HEK293 (cell line): Measurements from ENCODE around the gene PACS2.
A peak's percentile ranks its signal among the peaks of the same experiment; 100 is the strongest.

ENCODE experiments used
- CTCF ChIA-PET: fragments of 350-600 bp; formaldehyde crosslinking; extraction: SDS; loops from one replicate; lab custom pipeline; 2021; ENCODE audit warnings: antibody characterized with exemption; lab: Yijun Ruan, JAX
- POLR2A ChIA-PET: fragments of 300-600 bp; formaldehyde crosslinking; extraction: SDS; loops from one replicate; lab custom pipeline; 2020; ENCODE audit warnings: antibody characterized with exemption, inconsistent platforms; lab: Yijun Ruan, JAX
- H3K27ac ChIP-seq: fragments of 200-500 bp; sonication (Bioruptor generic); 2 replicates; pipeline ENCODE4 v1.5.1; 2014; ENCODE audit warnings: low read depth, low read length, control low read depth, inconsistent platforms; ENCODE audit errors: extremely low read depth
- H3K36me3 ChIP-seq, 2 experiments: fragments of 200-500 bp in 1 of 2; sonication (Bioruptor generic) in 1 of 2; 1 replicate in 1 of 2; 2 replicates in 1 of 2; pipeline ENCODE4 v1.5.1; 2014 to 2017; ENCODE audit warnings: inconsistent platforms in 2 of 2, low read length in 2 of 2; ENCODE audit not compliant: control insufficient read depth in 2 of 2, insufficient read depth in 1 of 2
- H3K4me1 ChIP-seq: fragments of 200-500 bp; sonication (Bioruptor generic); 2 replicates; pipeline ENCODE4 v1.5.1; 2014; ENCODE audit warnings: mild to moderate bottlenecking, low read length, inconsistent platforms; ENCODE audit not compliant: control insufficient read depth, insufficient read depth
- H3K4me3 ChIP-seq: 2 replicates; pipeline ENCODE4 v1.5.1; 2011; ENCODE audit warnings: low read depth, mild to moderate bottlenecking, control low read depth, low read length, moderate library complexity
- H3K9me3 ChIP-seq: fragments of 200-500 bp; sonication (Bioruptor generic); 2 replicates; pipeline ENCODE4 v1.5.1; 2014; ENCODE audit warnings: low read depth, low read length, inconsistent platforms; ENCODE audit not compliant: control insufficient read depth, insufficient read depth
- BCL11B ChIP-seq: fragments of 450-650 bp; formaldehyde crosslinking; IDR thresholded peaks from 2 replicates; pipeline ENCODE4 v1.5.1; 2016; ENCODE audit warnings: low read depth, missing biosample characterization, missing genetic modification characterization
- MEIS1 ChIP-seq: sonication (generic); formaldehyde crosslinking; IDR thresholded peaks from 2 replicates; pipeline ENCODE4 v1.8.1; 2022; ENCODE audit warnings: missing genetic modification reagents, mild to moderate bottlenecking, borderline replicate concordance
- MYNN ChIP-seq: fragments of 450-650 bp; formaldehyde crosslinking; IDR thresholded peaks from 2 replicates; pipeline ENCODE4 v1.5.1; 2016; ENCODE audit warnings: missing biosample characterization, missing genetic modification characterization, borderline replicate concordance
- REPIN1 ChIP-seq: fragments of 450-650 bp; formaldehyde crosslinking; IDR thresholded peaks from 2 replicates; pipeline ENCODE4 v1.5.1; 2017; ENCODE audit warnings: missing biosample characterization, missing genetic modification characterization, low read depth
- ZBTB17 ChIP-seq: fragments of 450-650 bp; formaldehyde crosslinking; IDR thresholded peaks from 2 replicates; pipeline ENCODE4 v1.5.1; 2016; ENCODE audit warnings: missing biosample characterization, missing genetic modification characterization
- ZNF132 ChIP-seq: fragments of 450-650 bp; formaldehyde crosslinking; IDR thresholded peaks from 2 replicates; pipeline ENCODE4 v1.5.1; 2017; ENCODE audit warnings: missing biosample characterization, missing genetic modification characterization, borderline replicate concordance
- ZNF140 ChIP-seq: fragments of 450-650 bp; formaldehyde crosslinking; IDR thresholded peaks from 2 replicates; pipeline ENCODE4 v1.5.1; 2016; ENCODE audit warnings: missing biosample characterization, missing genetic modification characterization
- ZNF146 ChIP-seq: fragments of 450-650 bp; formaldehyde crosslinking; IDR thresholded peaks from 2 replicates; pipeline ENCODE4 v1.5.1; 2016; ENCODE audit warnings: missing biosample characterization, missing genetic modification characterization
- ZNF350 ChIP-seq: fragments of 450-650 bp; formaldehyde crosslinking; IDR thresholded peaks from 2 replicates; pipeline ENCODE4 v1.5.0; 2017; ENCODE audit warnings: missing biosample characterization, mild to moderate bottlenecking, missing genetic modification characterization
- ZNF48 ChIP-seq: fragments of 450-650 bp; formaldehyde crosslinking; IDR thresholded peaks from 2 replicates; pipeline ENCODE4 v1.5.1; 2016; ENCODE audit warnings: missing biosample characterization, missing genetic modification characterization
- ZNF544 ChIP-seq: fragments of 450-650 bp; formaldehyde crosslinking; IDR thresholded peaks from 2 replicates; pipeline ENCODE4 v1.5.0; 2017; ENCODE audit warnings: missing biosample characterization, missing genetic modification characterization
- ZNF585B ChIP-seq: fragments of 450-650 bp; formaldehyde crosslinking; IDR thresholded peaks from 2 replicates; pipeline ENCODE4 v1.5.1; 2016; ENCODE audit warnings: missing biosample characterization, missing genetic modification characterization
- ZNF596 ChIP-seq: fragments of 450-650 bp; IDR thresholded peaks from 2 replicates; pipeline ENCODE4 v1.5.0; 2018; ENCODE audit warnings: missing biosample characterization, mild to moderate bottlenecking, missing genetic modification characterization, moderate library complexity
- ZXDB ChIP-seq: fragments of 450-650 bp; formaldehyde crosslinking; IDR thresholded peaks from 2 replicates; pipeline ENCODE4 v1.5.1; 2016; ENCODE audit warnings: missing biosample characterization, missing genetic modification characterization
- TF ChIP-seq, protein P1 (sequence below): fragments of 450-650 bp; formaldehyde crosslinking; IDR thresholded peaks from 2 replicates; pipeline ENCODE4 v1.5.1; 2017; ENCODE audit warnings: missing biosample characterization, missing genetic modification characterization

The PACS2 gene

DNA sequence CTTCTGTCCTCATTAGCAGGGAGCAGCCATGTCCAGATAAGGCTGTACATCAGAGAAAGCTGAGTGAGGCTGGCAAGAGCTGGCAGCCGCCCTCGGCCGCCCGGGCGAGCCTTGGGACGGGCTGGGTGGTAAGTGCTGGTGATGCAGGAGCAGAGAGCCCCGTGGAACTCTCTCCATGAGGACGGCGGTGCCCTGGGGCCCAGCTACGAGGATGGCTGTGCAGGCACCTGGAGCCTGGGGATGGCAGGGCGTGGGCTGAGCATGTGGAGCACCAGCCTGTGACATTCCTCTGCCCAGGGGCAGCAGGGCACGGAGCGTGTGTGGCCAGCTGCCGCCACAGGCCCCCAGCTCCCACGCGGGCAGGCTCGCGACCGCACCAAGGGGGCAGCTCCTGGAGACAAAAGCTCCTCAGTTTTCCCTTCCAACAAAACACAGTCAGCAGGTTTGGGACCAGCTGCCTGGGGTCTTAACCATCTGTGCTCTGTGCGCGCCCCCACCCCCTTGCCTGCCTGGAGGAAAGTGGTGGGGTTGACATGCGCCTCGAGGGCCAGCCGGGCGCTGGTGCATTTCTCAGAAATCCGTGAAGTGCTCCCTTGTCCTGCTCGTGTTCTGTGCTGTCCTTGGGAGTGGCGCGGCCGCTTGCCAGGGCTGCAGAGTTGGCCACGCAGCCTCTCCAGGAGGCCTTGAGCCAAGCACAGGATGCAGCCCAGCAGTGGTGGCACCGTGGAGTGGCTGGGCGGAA, 21.4 kb downstream of the PACS2 start:
- Histone ChIP-seq H3K27ac (no peak overlapping the region), H3K4me3 (no peak overlapping the region), H3K36me3 (peaks cover 0 to 3% of the 10 kb centered on the region in 2 experiments; a peak in 1 of 3 replicates), H3K9me3 (no peaks in the 10 kb centered on the region), H3K4me1 (no peaks in the 10 kb centered on the region)
- TF ChIP-seq ZNF48 (tag by site-specific recombination) (no peak), ZNF585B (tag by site-specific recombination) (no peak), ZNF132 (tag by site-specific recombination) (no peak), ZNF544 (no peak), MYNN (tag by site-specific recombination) (no peak), MEIS1 (CRISPR knock-in tag) (no peak), BCL11B (tag by site-specific recombination) (no peak), ZNF350 (tag by site-specific recombination) (no peak), ZNF596 (tag by site-specific recombination) (no peak), REPIN1 (no peak), ZBTB17 (tag by site-specific recombination) (no peak), ZNF140 (no peak), ZXDB (tag by site-specific recombination) (no peak)
- CTCF ChIA-PET = no interaction called here
- POLR2A ChIA-PET = no interaction called here

DNA sequence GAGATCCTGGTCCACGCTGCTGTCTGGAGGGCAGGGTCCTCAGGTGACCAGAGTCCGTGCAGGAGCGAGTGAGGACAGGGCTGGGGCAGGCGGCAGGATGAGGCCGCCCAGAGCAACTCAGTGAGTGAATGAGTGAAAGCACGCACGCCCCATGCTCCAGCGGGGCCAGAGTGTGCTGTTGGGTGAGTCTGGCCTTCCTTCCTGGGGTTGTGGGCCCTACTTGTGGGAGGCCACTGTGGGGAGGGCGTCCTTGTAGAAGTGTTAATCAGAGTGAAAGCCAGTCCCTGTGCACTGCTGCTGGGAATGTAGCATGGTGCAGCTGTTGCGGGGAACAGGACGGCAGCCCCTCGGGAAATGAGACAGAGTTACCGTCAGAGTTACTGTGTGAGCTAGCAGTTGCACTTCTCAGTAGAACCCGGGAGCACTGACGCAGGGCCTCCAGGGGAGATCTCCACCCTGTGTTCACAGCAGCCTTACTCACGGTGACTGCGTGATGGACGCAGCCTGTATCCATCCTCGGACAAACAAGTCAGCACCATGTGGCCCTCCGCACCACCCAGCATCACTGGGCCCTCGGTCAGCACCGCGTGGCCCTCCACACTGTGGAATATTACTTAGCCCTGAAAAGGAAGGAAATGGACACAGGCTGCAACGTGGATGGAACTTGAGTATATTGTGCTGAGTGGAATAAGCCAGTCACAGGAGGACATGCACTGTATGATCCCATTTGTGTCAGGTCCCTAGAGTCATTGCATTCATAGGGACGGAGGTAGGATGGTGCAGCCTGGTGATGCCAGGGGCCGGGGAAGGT, 22.1 kb downstream of the PACS2 start:
- ChIA-PET POLR2A (no interaction called here), CTCF (no interaction called here)
- Histone ChIP-seq H3K4me3 (no peak overlapping the region), H3K36me3 (peaks cover 0 to 3% of the 10 kb centered on the region in 2 experiments; a peak in 1 of 3 replicates), H3K9me3 (no peaks in the 10 kb centered on the region), H3K4me1 (no peaks in the 10 kb centered on the region), H3K27ac (no peak overlapping the region)
- TF ChIP-seq ZNF146 (tag by site-specific recombination) = peak; percentile 99
- TF ChIP-seq ZXDB (tag by site-specific recombination) = no peak

DNA sequence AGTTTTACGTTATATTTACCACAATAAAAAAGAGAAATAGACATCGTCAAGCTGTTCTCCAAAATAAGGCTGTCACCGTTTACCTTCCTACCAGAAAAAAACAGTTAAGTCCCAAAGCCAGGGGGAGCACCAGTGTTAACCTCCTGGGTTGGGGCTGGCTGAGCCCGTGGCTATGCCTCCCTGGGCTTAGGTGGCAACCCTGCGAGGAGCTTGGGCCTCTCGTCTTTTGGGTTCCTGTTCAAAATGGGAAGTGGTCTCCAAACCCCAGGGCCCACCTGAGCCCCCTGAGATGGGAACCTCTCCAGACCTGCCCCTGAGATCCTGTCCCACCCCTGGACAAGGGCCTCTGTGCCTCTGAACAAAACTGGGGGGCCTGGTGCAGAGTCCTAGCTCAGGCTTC, 22.9 kb downstream of the PACS2 start:
- Histone ChIP-seq H3K9me3 (no peaks in the 10 kb centered on the region), H3K4me1 (no peaks in the 10 kb centered on the region), H3K4me3 (no peak overlapping the region), H3K27ac (no peak overlapping the region), H3K36me3 (peaks cover 0 to 3% of the 10 kb centered on the region in 2 experiments; a peak in 1 of 3 replicates)
- CTCF ChIA-PET = no interaction called here
- POLR2A ChIA-PET = interaction anchor here (1.1 kb wide), 1 partner anchor 10 kb away, joined by 3 read pairs; no protein-coding TSS in a partner anchor
- TF ChIP-seq, protein P1, sequence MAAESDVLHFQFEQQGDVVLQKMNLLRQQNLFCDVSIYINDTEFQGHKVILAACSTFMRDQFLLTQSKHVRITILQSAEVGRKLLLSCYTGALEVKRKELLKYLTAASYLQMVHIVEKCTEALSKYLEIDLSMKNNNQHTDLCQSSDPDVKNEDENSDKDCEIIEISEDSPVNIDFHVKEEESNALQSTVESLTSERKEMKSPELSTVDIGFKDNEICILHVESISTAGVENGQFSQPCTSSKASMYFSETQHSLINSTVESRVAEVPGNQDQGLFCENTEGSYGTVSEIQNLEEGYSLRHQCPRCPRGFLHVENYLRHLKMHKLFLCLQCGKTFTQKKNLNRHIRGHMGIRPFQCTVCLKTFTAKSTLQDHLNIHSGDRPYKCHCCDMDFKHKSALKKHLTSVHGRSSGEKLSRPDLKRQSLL (tag by site-specific recombination) = no peak
